NB4 (cell line): ENCODE measurements around the gene TMEM213.

Experiments
- DNase-seq: peaks from one replicate; pipeline ENCODE4 v3.0.0; 2010; ENCODE audit warnings: low read depth
- H3K4me3 ChIP-seq: one replicate; pipeline ENCODE4 v1.5.1; 2011; ENCODE audit warnings: mild to moderate bottlenecking, low read depth, low read length, moderate library complexity
- MYC ChIP-seq: IDR thresholded peaks from 2 replicates; pipeline ENCODE4 v1.6.1; 2011; ENCODE audit warnings: low read depth, low read length
- POLR2A ChIP-seq: IDR thresholded peaks from 2 replicates; pipeline ENCODE4 v1.6.1; 2011; ENCODE audit warnings: mild to moderate bottlenecking; ENCODE audit not compliant: insufficient read length; ENCODE audit errors: extremely low read depth
- TF ChIP-seq, protein P1 (sequence below): IDR thresholded peaks from one replicate; pipeline ENCODE4 v1.5.1; 2012; ENCODE audit warnings: low read depth, low read length
- TF ChIP-seq, protein P2 (sequence below): IDR thresholded peaks from 2 replicates; pipeline ENCODE4 v1.6.1; 2011; ENCODE audit warnings: low read depth, low read length

Gene TMEM213

DNA sequence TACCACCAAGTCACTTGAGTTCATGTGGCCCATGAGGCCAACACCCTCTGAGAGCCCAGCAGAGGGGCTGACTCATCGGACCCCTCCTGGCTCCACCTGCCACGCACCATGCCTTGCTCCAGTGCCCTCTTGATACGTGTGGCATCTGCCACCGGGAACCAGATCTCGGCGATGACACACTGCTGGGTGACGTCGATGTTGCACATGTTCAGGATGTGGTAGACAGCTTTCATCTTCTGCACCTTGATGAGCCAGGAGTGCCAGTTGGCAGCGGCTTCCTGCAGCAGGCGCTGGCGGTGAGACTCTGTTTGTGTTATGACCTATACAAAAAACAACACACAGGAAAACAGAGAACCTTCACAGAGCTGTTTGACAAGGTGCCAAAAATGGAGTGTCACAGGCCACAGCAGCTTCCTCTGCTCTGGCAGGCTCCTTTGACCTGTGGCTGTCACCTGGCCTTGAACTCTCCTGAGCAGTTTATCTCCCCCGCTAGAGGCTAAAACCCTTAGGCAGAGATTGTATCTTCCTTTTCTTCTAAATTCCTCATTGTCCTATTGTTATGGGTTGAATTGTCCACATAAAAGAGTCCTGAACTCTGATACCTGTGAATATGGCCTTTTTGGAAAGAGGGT, 45.2 kb upstream of the TMEM213 start:
- H3K4me3 ChIP-seq: no peak overlapping the region
- TF ChIP-seq MYC: no peak
- TF ChIP-seq POLR2A: no peak
- TF ChIP-seq, protein P1, sequence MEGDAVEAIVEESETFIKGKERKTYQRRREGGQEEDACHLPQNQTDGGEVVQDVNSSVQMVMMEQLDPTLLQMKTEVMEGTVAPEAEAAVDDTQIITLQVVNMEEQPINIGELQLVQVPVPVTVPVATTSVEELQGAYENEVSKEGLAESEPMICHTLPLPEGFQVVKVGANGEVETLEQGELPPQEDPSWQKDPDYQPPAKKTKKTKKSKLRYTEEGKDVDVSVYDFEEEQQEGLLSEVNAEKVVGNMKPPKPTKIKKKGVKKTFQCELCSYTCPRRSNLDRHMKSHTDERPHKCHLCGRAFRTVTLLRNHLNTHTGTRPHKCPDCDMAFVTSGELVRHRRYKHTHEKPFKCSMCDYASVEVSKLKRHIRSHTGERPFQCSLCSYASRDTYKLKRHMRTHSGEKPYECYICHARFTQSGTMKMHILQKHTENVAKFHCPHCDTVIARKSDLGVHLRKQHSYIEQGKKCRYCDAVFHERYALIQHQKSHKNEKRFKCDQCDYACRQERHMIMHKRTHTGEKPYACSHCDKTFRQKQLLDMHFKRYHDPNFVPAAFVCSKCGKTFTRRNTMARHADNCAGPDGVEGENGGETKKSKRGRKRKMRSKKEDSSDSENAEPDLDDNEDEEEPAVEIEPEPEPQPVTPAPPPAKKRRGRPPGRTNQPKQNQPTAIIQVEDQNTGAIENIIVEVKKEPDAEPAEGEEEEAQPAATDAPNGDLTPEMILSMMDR: no peak
- peak; percentile 22 for DNase-seq

GRCh38 chr7:138753150-138753518, 44.7 kb upstream of the TMEM213 start:
- no peak for DNase-seq
- TF ChIP-seq, protein P1: no peak
- TF ChIP-seq POLR2A (no peak), MYC (no peak)
- TF ChIP-seq, protein P2, sequence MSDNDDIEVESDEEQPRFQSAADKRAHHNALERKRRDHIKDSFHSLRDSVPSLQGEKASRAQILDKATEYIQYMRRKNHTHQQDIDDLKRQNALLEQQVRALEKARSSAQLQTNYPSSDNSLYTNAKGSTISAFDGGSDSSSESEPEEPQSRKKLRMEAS: no peak
- H3K4me3 ChIP-seq: no peak overlapping the region

GRCh38 chr7:138753610-138754009, 44.2 kb upstream of the TMEM213 start:
- H3K4me3 ChIP-seq: no peak overlapping the region
- no peak for DNase-seq
- no peak for TF ChIP-seq POLR2A
- TF ChIP-seq, protein P2: no peak
- TF ChIP-seq, protein P1: no peak
- no peak for TF ChIP-seq MYC

GRCh38 chr7:138755331-138755747, 42.5 kb upstream of the TMEM213 start:
- no peak overlapping the region for H3K4me3 ChIP-seq
- no peak for DNase-seq
- TF ChIP-seq, protein P2: no peak
- no peak for TF ChIP-seq POLR2A

GRCh38 chr7:138755842-138756590, 41.8 kb upstream of the TMEM213 start:
- TF ChIP-seq, protein P2: no peak
- TF ChIP-seq MYC (no peak), POLR2A (no peak)
- TF ChIP-seq, protein P1: no peak
- no peak overlapping the region for H3K4me3 ChIP-seq
- no peak for DNase-seq

DNA sequence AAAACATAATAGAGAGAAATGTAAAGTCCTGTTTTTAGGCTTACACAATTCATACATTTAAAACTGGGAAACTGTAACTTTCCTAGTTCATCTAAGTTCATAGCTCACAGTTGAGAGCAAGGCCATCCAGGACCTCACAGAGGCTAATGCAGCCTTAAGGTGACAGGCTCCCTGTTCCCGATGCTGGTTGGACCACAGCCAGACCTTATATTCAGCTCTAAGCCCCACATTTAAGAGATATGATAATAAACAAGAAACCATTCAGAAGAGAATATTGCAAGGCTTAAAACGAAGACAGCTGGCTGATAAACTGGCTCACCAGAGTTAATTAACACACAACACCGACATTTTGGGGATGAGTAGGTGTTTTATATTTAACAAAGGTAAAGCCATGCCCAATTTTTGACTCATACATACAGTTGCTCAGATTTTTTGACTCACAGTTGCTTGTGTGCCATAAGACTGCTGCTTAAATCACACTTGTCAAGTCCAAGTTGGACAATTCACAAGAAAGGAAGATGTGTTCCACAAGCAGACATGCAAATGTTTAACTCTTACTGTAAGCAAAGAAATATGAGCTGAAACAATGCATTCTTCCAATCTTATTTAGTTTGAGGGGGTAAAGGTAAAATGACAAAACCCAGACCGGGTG, 41.1 kb upstream of the TMEM213 start:
- H3K4me3 ChIP-seq: no peak overlapping the region

More for the DNA sequence above, 41.1 kb upstream of the TMEM213 start:
- no peak for DNase-seq
- TF ChIP-seq POLR2A: no peak
